ENCODE results near the gene RC3H1. TPM values are rescaled to one million over a fixed set of nuclear protein-coding genes. Genes with fewer than 3 reads are reported as not detected.

Gene RC3H1
- total and polyA plus RNA-seq, 9 of the 15 experiments (the other 6 are each of a cell fraction or from before 2014, with no cell fraction given) = 2.4 to 31.7 (median 12.4) TPM

DNA sequence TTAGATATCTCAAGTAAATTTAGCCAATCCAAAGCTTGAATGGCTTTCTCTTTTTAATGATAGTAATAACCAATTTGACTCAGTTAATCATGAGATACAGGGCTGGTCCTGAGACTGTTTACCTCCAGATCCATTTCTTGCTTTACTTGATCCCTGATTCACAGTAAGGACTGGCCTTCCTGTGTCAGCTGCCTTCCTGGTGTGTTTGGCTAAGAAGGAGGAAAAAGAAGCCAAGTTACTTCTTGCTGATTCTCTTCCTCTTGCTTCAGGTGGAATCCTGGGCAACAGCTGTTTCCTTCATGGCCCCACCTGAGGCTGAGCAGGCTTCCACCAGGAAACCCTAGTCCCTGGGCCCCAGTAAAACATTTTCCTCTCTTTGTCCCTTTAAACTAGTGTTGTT is 14.6 kb upstream of the RC3H1 start:
- no peak overlapping the region; the same call in 1 of the 2 replicates for H2AFZ ChIP-seq (ENCODE audit: low read depth, low read length)
- H3K27ac ChIP-seq (ENCODE audit: extremely low read depth, low read depth, low read length) = no peak overlapping the region
- H3K79me2 ChIP-seq (ENCODE audit: control insufficient read depth, insufficient read depth, low read length) = no peaks in the 10 kb centered on the region
- no peak overlapping the region for H3K4me2 ChIP-seq (ENCODE audit: insufficient read depth, low read length)
- H4K20me1 ChIP-seq (replicated peaks; ENCODE audit: control insufficient read depth, insufficient read depth, low read length) = no peaks in the 10 kb centered on the region
- H3K9ac ChIP-seq (ENCODE audit: insufficient read depth in 1 of 2, low read depth in 2 of 2, low read length in 2 of 2) = no peak overlapping the region
- 0 out of 5 replicates have a peak, but pooled peaks cover 0 to 4% of the 10 kb centered on the region in 2 experiments for H3K4me1 ChIP-seq (replicated peaks in 1 of 2; ENCODE audit: control insufficient read depth in 2 of 2, insufficient read depth in 2 of 2, low read length in 2 of 2)
- ATAC-seq (no peak), FAIRE-seq (no peak), DNase-seq (ENCODE audit: extremely low read depth in 1 of 4, low spot score in 3 of 4) (no peak)
- in situ Hi-C loops (cut with MboI) = no loop called here
- no TSS peak for BruUV-seq (replicated peaks)
- H3K4me3 ChIP-seq = no peak overlapping the region
- intact Hi-C loops (cut with micrococcal nuclease) = no loop called here
- H3K27me3 ChIP-seq (ENCODE audit: control insufficient read depth in 2 of 2, insufficient read depth in 2 of 2, low read length in 2 of 2) = no peaks in the 10 kb centered on the region
- POLR2A ChIA-PET = interaction anchor here (0.5 to 2.3 kb wide), 6 partner anchors 10 to 84 kb away, joined by 3 to 8 read pairs (median 3); partner anchors contain the start of gene RC3H1
- no peaks in the 10 kb centered on the region for H3K9me1 ChIP-seq (ENCODE audit: control insufficient read depth, insufficient read depth, low read length)
- CTCF ChIA-PET (ENCODE audit: low intra/inter-chr PET ratio) = no interaction called here
- H3K9me3 ChIP-seq (replicated peaks; ENCODE audit: control insufficient read depth, insufficient read depth, low read depth, low read length) = no peaks in the 10 kb centered on the region
- no peak for TF ChIP-seq ZNF431 (CRISPR knock-in tag; IDR thresholded peaks at IDR 0.05)
- no peaks in the 10 kb centered on the region for H3K36me3 ChIP-seq (ENCODE audit: control insufficient read depth, insufficient read depth, low read length)

DNA sequence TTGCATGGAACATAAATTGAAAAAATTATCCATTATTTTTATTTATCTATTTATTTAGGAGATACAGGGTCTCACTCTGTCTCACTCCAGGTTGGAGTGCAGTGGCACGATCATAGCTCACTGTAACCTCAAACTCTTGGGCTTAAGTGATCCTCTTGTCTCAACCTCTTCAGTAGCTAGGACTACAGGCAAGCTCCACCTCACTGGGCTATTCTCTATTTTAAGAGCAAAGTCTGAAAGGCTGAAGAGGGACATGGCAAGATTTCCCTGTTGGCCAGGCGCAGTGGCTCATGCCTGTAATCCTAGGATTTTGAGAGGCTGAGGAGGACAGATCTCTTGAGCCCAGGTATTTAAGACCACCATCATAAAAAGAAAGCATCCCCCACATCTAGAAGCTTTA is 14.0 kb upstream of the RC3H1 start:
- Histone ChIP-seq H3K9me3 (replicated peaks; ENCODE audit: control insufficient read depth, insufficient read depth, low read depth, low read length) (no peaks in the 10 kb centered on the region), H3K27me3 (ENCODE audit: control insufficient read depth in 2 of 2, insufficient read depth in 2 of 2, low read length in 2 of 2) (no peaks in the 10 kb centered on the region), H2AFZ (ENCODE audit: low read depth, low read length) (no peak overlapping the region), H3K9me1 (ENCODE audit: control insufficient read depth, insufficient read depth, low read length) (no peaks in the 10 kb centered on the region), H4K20me1 (replicated peaks; ENCODE audit: control insufficient read depth, insufficient read depth, low read length) (no peaks in the 10 kb centered on the region), H3K9ac (ENCODE audit: insufficient read depth in 1 of 2, low read depth in 2 of 2, low read length in 2 of 2) (no peak overlapping the region), H3K79me2 (ENCODE audit: control insufficient read depth, insufficient read depth, low read length) (no peaks in the 10 kb centered on the region), H3K4me1 (replicated peaks in 1 of 2; ENCODE audit: control insufficient read depth in 2 of 2, insufficient read depth in 2 of 2, low read length in 2 of 2) (peaks cover 0 to 6% of the 10 kb centered on the region in 2 experiments; a peak in 2 of 5 replicates), H3K4me2 (ENCODE audit: insufficient read depth, low read length) (no peak overlapping the region), H3K27ac (ENCODE audit: extremely low read depth, low read depth, low read length) (no peak overlapping the region), H3K36me3 (ENCODE audit: control insufficient read depth, insufficient read depth, low read length) (no peaks in the 10 kb centered on the region), H3K4me3 (no peak overlapping the region)
- BruUV-seq (replicated peaks) = no TSS peak
- in situ Hi-C loops (cut with MboI) (no loop called here), intact Hi-C loops (cut with micrococcal nuclease) (no loop called here)
- WGBS (ENCODE audit: insufficient coverage, low coverage, missing lambda C conversion rate) = 63% methylated on average over 2 of the region's 2 CpGs
- POLR2A ChIA-PET = interaction anchor here (0.5 to 2.3 kb wide), 5 partner anchors 13 to 168 kb away, joined by 3 to 8 read pairs (median 5); partner anchors contain the start of genes RC3H1 and ZBTB37
- ATAC-seq (no peak), DNase-seq (ENCODE audit: extremely low read depth in 1 of 4, low spot score in 3 of 4) (no peak), FAIRE-seq (no peak)
- CTCF ChIA-PET (ENCODE audit: low intra/inter-chr PET ratio) = no interaction called here
- TF ChIP-seq NFE2L1 (tag; IDR thresholded peaks at IDR 0.05; ENCODE audit: borderline replicate concordance, low read depth) (no peak), EWSR1 (IDR thresholded peaks at IDR 0.05; ENCODE audit: borderline replicate concordance, low read depth, partially characterized antibody) (no peak), MEF2D (tag; conservative IDR thresholded peaks at IDR 0.05; ENCODE audit: low read depth) (no peak), ZNF785 (CRISPR knock-in tag; IDR thresholded peaks at IDR 0.05) (no peak), SETDB1 (IDR thresholded peaks at IDR 0.05; ENCODE audit: low read length) (no peak), NCOA4 (IDR thresholded peaks at IDR 0.05; ENCODE audit: partially characterized antibody) (no peak), PTRF (tag; IDR thresholded peaks at IDR 0.05) (no peak), GATAD2A (IDR thresholded peaks at IDR 0.05) (no peak)
- TF ChIP-seq, protein P1, sequence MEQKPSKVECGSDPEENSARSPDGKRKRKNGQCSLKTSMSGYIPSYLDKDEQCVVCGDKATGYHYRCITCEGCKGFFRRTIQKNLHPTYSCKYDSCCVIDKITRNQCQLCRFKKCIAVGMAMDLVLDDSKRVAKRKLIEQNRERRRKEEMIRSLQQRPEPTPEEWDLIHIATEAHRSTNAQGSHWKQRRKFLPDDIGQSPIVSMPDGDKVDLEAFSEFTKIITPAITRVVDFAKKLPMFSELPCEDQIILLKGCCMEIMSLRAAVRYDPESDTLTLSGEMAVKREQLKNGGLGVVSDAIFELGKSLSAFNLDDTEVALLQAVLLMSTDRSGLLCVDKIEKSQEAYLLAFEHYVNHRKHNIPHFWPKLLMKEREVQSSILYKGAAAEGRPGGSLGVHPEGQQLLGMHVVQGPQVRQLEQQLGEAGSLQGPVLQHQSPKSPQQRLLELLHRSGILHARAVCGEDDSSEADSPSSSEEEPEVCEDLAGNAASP (IDR thresholded peaks at IDR 0.05) = no peak
- TF ChIP-seq, protein P2, sequence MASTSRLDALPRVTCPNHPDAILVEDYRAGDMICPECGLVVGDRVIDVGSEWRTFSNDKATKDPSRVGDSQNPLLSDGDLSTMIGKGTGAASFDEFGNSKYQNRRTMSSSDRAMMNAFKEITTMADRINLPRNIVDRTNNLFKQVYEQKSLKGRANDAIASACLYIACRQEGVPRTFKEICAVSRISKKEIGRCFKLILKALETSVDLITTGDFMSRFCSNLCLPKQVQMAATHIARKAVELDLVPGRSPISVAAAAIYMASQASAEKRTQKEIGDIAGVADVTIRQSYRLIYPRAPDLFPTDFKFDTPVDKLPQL (IDR thresholded peaks at IDR 0.05; ENCODE audit: extremely low read depth, insufficient read length) = no peak
- TF ChIP-seq, protein P3, sequence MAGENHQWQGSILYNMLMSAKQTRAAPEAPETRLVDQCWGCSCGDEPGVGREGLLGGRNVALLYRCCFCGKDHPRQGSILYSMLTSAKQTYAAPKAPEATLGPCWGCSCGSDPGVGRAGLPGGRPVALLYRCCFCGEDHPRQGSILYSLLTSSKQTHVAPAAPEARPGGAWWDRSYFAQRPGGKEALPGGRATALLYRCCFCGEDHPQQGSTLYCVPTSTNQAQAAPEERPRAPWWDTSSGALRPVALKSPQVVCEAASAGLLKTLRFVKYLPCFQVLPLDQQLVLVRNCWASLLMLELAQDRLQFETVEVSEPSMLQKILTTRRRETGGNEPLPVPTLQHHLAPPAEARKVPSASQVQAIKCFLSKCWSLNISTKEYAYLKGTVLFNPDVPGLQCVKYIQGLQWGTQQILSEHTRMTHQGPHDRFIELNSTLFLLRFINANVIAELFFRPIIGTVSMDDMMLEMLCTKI (IDR thresholded peaks at IDR 0.05; ENCODE audit: partially characterized antibody) = no peak
- TF ChIP-seq, protein P4, sequence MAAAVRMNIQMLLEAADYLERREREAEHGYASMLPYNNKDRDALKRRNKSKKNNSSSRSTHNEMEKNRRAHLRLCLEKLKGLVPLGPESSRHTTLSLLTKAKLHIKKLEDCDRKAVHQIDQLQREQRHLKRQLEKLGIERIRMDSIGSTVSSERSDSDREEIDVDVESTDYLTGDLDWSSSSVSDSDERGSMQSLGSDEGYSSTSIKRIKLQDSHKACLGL (CRISPR knock-in tag; IDR thresholded peaks at IDR 0.05; ENCODE audit: borderline replicate concordance, poor library complexity, severe bottlenecking) = no peak

All from K562 (cell line).